ES-I3 (cell line): Measurements from ENCODE around the gene SPECC1.

ENCODE experiments used
- H3K36me3 ChIP-seq: 2 replicates; pipeline ENCODE4 v1.6.1; 2013; ENCODE audit warnings: mild to moderate bottlenecking, low read length, control low read depth, moderate library complexity; ENCODE audit not compliant: insufficient read depth
- H3K4me1 ChIP-seq: 2 replicates; pipeline ENCODE4 v1.6.1; 2013; ENCODE audit warnings: mild to moderate bottlenecking, control low read depth, low read length; ENCODE audit not compliant: insufficient read depth
- H3K9ac ChIP-seq: 2 replicates; pipeline ENCODE4 v1.6.1; 2013; ENCODE audit warnings: low read depth, mild to moderate bottlenecking, low read length, moderate library complexity
- H3K9me3 ChIP-seq: 2 replicates; pipeline ENCODE4 v1.6.1; 2013; ENCODE audit warnings: mild to moderate bottlenecking, low read length, moderate library complexity; ENCODE audit not compliant: control insufficient read depth, insufficient read depth

Gene SPECC1

GRCh38 chr17:20271011-20271610, 262.0 kb downstream of the SPECC1 start:
- H3K36me3 ChIP-seq = no peaks in the 10 kb centered on the region
- no peak overlapping the region for H3K9ac ChIP-seq
- H3K9me3 ChIP-seq = no peaks in the 10 kb centered on the region
- H3K4me1 ChIP-seq = peaks cover 7% of the 10 kb centered on the region; the same call in 1 of the 2 replicates

GRCh38 chr17:20273741-20274500, 264.8 kb downstream of the SPECC1 start:
- H3K36me3 ChIP-seq = no peaks in the 10 kb centered on the region
- peaks cover 7% of the 10 kb centered on the region; the same call in 1 of the 2 replicates for H3K4me1 ChIP-seq
- no peak overlapping the region for H3K9ac ChIP-seq
- no peaks in the 10 kb centered on the region for H3K9me3 ChIP-seq

DNA sequence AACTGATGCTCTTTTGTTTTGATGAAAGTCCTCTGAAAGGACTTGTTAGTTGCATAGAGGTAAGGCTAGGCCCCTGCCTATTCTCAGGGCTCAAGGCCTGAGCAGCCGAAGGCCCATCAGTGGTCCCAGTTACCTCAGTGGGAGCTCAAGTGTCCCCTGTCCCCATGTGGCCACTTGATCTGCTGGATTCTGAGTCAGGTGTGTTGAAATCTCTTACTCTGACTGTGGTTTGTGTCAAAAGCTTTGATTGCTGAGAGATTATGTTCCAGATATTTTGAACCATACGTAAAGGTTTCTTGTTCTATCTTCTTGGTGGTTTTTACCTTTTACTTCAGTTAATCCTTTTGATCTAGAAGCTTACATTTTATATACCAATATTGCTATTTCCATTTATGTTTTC, 266.5 kb downstream of the SPECC1 start:
- Histone ChIP-seq H3K36me3 (no peaks in the 10 kb centered on the region), H3K9ac (no peak overlapping the region), H3K4me1 (peaks cover 7% of the 10 kb centered on the region; the same call in 1 of the 2 replicates), H3K9me3 (no peaks in the 10 kb centered on the region)

DNA sequence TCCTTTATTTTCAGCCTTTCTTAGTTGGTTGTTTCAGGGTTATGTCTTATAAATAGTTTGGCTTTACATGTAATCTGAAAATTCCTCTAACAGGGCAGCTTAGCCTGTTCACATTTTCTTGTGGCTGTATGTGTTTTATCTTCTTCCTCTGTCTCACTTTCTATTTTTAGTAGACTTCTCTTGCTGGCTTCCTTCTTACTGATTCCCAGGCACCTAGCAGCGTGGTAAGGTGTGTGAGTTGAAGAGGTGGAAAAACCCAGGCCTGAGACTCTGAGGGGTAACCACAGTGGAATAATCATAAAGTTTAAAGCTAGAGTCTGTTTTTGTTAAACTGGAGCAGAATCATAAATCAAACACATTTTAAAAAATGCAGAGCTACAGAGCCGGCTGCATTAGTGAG, 267.3 kb downstream of the SPECC1 start:
- Histone ChIP-seq H3K9me3 (no peaks in the 10 kb centered on the region), H3K4me1 (no peaks in the 10 kb centered on the region), H3K36me3 (no peaks in the 10 kb centered on the region), H3K9ac (no peak overlapping the region)

DNA sequence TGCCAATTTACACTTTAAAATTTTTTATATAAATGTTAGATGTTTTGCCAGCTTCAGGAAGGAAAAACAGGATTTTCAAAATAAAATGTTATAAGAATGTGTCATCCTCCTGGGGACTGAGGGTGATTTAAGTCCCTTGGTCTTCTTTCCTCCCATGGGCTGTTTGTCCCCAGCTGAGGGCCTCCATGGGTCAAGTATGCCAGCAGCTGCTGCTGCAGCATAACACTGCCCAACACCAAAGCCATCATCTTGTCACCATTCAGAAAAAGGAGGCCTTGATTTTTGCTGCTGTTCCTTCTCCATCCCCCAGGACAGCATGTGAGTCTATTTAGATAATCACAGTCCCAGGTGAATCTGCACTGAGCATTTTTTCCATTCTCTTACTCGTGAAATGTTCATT, 269.6 kb downstream of the SPECC1 start:
- H3K4me1 ChIP-seq = no peaks in the 10 kb centered on the region
- no peak overlapping the region for H3K9ac ChIP-seq
- H3K36me3 ChIP-seq = no peaks in the 10 kb centered on the region
- H3K9me3 ChIP-seq = no peaks in the 10 kb centered on the region

- no peak overlapping the region for H3K9ac ChIP-seq
- no peaks in the 10 kb centered on the region for H3K36me3 ChIP-seq
- H3K4me1 ChIP-seq = no peaks in the 10 kb centered on the region
- H3K9me3 ChIP-seq = no peaks in the 10 kb centered on the region
Observed at GRCh38 chr17:20279631-20280030, 270.5 kb downstream of the SPECC1 start.

- H3K9me3 ChIP-seq = no peaks in the 10 kb centered on the region
- H3K4me1 ChIP-seq = no peaks in the 10 kb centered on the region
- no peaks in the 10 kb centered on the region for H3K36me3 ChIP-seq
- no peak overlapping the region for H3K9ac ChIP-seq
Observed at GRCh38 chr17:20280051-20280450, 270.9 kb downstream of the SPECC1 start.

- H3K9me3 ChIP-seq = no peaks in the 10 kb centered on the region
- no peaks in the 10 kb centered on the region for H3K4me1 ChIP-seq
- H3K36me3 ChIP-seq = no peaks in the 10 kb centered on the region
- H3K9ac ChIP-seq = no peak overlapping the region
Observed at GRCh38 chr17:20280851-20281250, 271.7 kb downstream of the SPECC1 start.

- Histone ChIP-seq H3K9me3 (no peaks in the 10 kb centered on the region), H3K36me3 (no peaks in the 10 kb centered on the region), H3K4me1 (no peaks in the 10 kb centered on the region), H3K9ac (no peak overlapping the region)
Observed at GRCh38 chr17:20281860-20282259, 272.7 kb downstream of the SPECC1 start.

- Histone ChIP-seq H3K9ac (no peak overlapping the region), H3K9me3 (no peaks in the 10 kb centered on the region), H3K36me3 (no peaks in the 10 kb centered on the region)
Observed at GRCh38 chr17:20282526-20283308, 273.6 kb downstream of the SPECC1 start.

DNA sequence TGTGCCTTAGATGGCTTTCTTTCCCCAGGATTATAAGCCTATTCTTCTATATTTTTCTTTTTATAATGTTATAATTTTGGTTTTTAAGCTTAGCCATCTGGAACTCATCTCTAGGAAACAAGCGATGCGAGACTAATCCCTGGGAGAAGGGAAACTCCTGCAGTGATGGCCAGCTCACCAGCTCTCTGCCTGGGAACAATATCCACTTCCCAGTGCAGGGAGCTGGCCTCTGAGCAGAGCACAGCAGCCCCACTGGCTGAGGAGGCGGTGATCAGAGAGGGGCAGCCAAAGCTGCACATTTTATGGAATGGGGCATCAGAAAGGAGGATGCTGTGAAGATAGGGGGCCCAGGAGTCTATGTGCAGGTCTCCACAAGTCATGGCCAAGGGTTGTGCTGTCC, 274.9 kb downstream of the SPECC1 start:
- H3K4me1 ChIP-seq = no peaks in the 10 kb centered on the region
- no peaks in the 10 kb centered on the region for H3K36me3 ChIP-seq
- no peak overlapping the region for H3K9ac ChIP-seq
- no peaks in the 10 kb centered on the region for H3K9me3 ChIP-seq

More at GRCh38 chr17:20282526-20283308, 273.6 kb downstream of the SPECC1 start:
- no peaks in the 10 kb centered on the region for H3K4me1 ChIP-seq

GRCh38 chr17:20284570-20285295, 275.6 kb downstream of the SPECC1 start:
- no peaks in the 10 kb centered on the region for H3K36me3 ChIP-seq
- no peaks in the 10 kb centered on the region for H3K9me3 ChIP-seq
- no peak overlapping the region for H3K9ac ChIP-seq
- H3K4me1 ChIP-seq = no peaks in the 10 kb centered on the region

DNA sequence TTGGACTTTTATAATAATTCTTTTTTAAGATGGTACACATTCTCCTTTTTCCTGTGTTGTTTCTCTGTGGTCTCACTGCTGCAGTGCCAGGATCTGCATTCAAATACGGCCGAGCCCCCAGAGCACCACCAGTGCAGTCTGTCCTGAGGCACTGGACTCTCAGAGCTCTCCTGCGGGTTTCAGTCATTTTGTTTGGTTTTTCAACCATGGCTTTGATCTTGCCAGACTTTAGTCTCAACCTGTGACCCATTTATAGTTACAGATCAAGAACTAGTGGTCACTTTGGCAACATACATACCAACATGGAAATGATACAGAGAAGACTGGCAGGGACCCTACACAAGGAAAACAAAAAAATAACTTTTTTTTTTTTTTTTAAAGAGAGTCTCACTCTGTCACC, 280.8 kb downstream of the SPECC1 start:
- Histone ChIP-seq H3K4me1 (no peaks in the 10 kb centered on the region), H3K36me3 (no peaks in the 10 kb centered on the region), H3K9ac (no peak overlapping the region), H3K9me3 (no peaks in the 10 kb centered on the region)

DNA sequence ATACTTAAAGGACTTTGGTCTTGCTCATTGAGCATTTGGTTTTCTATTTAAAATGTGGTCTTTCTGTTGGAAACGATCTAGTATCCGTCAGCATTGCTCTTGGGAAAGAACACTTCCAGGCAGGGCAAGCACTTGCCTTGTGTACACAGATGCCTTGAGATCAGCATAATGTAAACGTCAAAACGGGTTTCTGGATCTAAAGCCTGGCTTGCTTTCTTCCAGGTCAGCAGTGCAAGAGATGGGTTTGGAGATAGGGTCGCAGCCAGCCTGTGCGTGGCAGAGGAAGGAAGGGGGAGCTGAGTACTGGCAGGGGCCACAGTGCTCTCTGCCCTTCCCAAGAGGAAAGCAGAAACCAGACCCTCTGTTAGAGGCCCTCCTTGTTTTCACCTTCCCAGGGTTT, 282.7 kb downstream of the SPECC1 start:
- H3K9ac ChIP-seq = no peak overlapping the region
- no peaks in the 10 kb centered on the region for H3K9me3 ChIP-seq
- no peaks in the 10 kb centered on the region for H3K36me3 ChIP-seq
- no peaks in the 10 kb centered on the region for H3K4me1 ChIP-seq
